ENCODE data around the gene USP32. TPM values are rescaled to one million over a fixed set of nuclear protein-coding genes. Genes with fewer than 3 reads are reported as not detected.
A peak's percentile ranks its signal among the peaks of the same experiment; 100 is the strongest.

USP32 gene
- total and polyA plus RNA-seq, 2 donors (not counting 3 experiments of a cell fraction or from before 2014, with no cell fraction given): 15.7 to 52.9 TPM

- intact Hi-C loops (cut with micrococcal nuclease) (loop anchor here (1.0 to 5.0 kb wide), 2 partner anchors 27 to 222 kb away; partner anchors contain the start of gene USP32), dilution Hi-C loops (cut with MboI; ENCODE audit: extremely low pct_ligation_motif_present, low sequenced_read_pairs) (no loop called here)
- TF ChIP-seq GATA2 (IDR thresholded peaks at IDR 0.05; ENCODE audit: insufficient read depth, insufficient read length, low read depth, low read length): peak; percentile 16
- TF ChIP-seq CTCF (IDR thresholded peaks at IDR 0.05; ENCODE audit: extremely low read depth in 1 of 2, insufficient read depth in 1 of 2, low read depth in 1 of 2, low read length in 2 of 2): no peak
- TF ChIP-seq MYC (IDR thresholded peaks at IDR 0.05; ENCODE audit: low read depth, low read length): no peak
- no peak for TF ChIP-seq EZH2 (IDR thresholded peaks at IDR 0.05; ENCODE audit: borderline replicate concordance, low read depth, low read length, severe bottlenecking)
- TF ChIP-seq POLR2AphosphoS5 (IDR thresholded peaks at IDR 0.05; ENCODE audit: insufficient read depth, low read depth, low read length): peak; percentile 27
- TF ChIP-seq, protein P1, sequence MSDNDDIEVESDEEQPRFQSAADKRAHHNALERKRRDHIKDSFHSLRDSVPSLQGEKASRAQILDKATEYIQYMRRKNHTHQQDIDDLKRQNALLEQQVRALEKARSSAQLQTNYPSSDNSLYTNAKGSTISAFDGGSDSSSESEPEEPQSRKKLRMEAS (IDR thresholded peaks at IDR 0.05; ENCODE audit: insufficient read depth, insufficient read length): peak; percentile 95
- peak; percentile 33 for TF ChIP-seq POLR2A (IDR thresholded peaks at IDR 0.05; ENCODE audit: low read depth, low read length)
- no peak for TF ChIP-seq FOS (IDR thresholded peaks at IDR 0.05; ENCODE audit: borderline replicate concordance, insufficient read depth, low read length)
- TF ChIP-seq JUN (IDR thresholded peaks at IDR 0.05; ENCODE audit: borderline replicate concordance, insufficient read depth, insufficient read length, low read depth): peak; percentile 20
- Histone ChIP-seq H2AFZ (ENCODE audit: low read depth, low read length) (no peak overlapping the region), H3K36me3 (ENCODE audit: control insufficient read depth in 2 of 2, extremely low read depth in 1 of 2, insufficient read depth in 2 of 2, low read length in 2 of 2) (no peaks in the 10 kb centered on the region), H3K9me1 (replicated peaks; ENCODE audit: control insufficient read depth, extremely low read depth, insufficient read depth, low read length) (no peaks in the 10 kb centered on the region), H3K9ac (replicated peaks; ENCODE audit: extremely low read depth, insufficient read depth, low read length) (no peak overlapping the region), H3K4me2 (ENCODE audit: insufficient read depth, low read length) (no peak overlapping the region), H3K27me3 (ENCODE audit: control insufficient read depth in 2 of 2, insufficient read depth in 2 of 2, low read length in 2 of 2) (no peaks in the 10 kb centered on the region), H3K4me1 (ENCODE audit: control insufficient read depth, extremely low read depth, insufficient read depth, low read length) (peaks cover 20% of the 10 kb centered on the region), H3K4me3 (replicated peaks in 1 of 3; ENCODE audit: insufficient read depth in 1 of 3, low read depth in 1 of 3, low read length in 3 of 3) (no peak overlapping the region), H4K20me1 (replicated peaks; ENCODE audit: control insufficient read depth, extremely low read depth, insufficient read depth, low read length) (no peaks in the 10 kb centered on the region), H3K79me2 (ENCODE audit: control insufficient read depth, insufficient read depth, low read length) (no peaks in the 10 kb centered on the region), H3K9me3 (replicated peaks; ENCODE audit: control insufficient read depth, insufficient read depth, low read length) (no peaks in the 10 kb centered on the region), H3K27ac (ENCODE audit: insufficient read depth, low read depth, low read length) (peak overlapping the region; percentile 48)
- DNase-seq (ENCODE audit: low read depth, low spot score) (peak; percentile 94), FAIRE-seq (peak; percentile 81)
- TSS peak; percentile 61 for BruUV-seq (replicated peaks)
- ChIA-PET CTCF (interaction anchor here (0.7 to 3.5 kb wide), 5 partner anchors 9 to 61 kb away, joined by 3 to 42 read pairs (median 4); no protein-coding TSS in a partner anchor), POLR2A (interaction anchor here (0.9 kb wide), 1 partner anchor 8 kb away, joined by 3 read pairs; no protein-coding TSS in a partner anchor)
Measured at GRCh38 chr17:60169921-60170817, 221.8 kb downstream of the USP32 start.

All from endothelial cell of umbilical vein (primary cell).